Fibroblast of peridontal ligament (primary cell): ENCODE measurements around the gene BSN.
A peak's percentile ranks its signal among the peaks of the same experiment; 100 is the strongest.

Source experiments
- DNase-seq: peaks from one replicate; pipeline ENCODE4 v3.0.0-alpha.2; 2010; ENCODE audit errors: extremely low read depth

BSN gene

GRCh38 chr3:49629451-49629850 is 75.2 kb downstream of the BSN start:
- no peak for DNase-seq

GRCh38 chr3:49629866-49630265 is 75.6 kb downstream of the BSN start:
- no peak for DNase-seq

GRCh38 chr3:49630784-49631183 is 76.5 kb downstream of the BSN start:
- DNase-seq: no peak

GRCh38 chr3:49634736-49635135 is 80.5 kb downstream of the BSN start:
- DNase-seq: no peak

GRCh38 chr3:49636883-49637609 is 82.8 kb downstream of the BSN start:
- DNase-seq: no peak

- DNase-seq: peak; percentile 13
Observed at GRCh38 chr3:49638445-49638844, 84.2 kb downstream of the BSN start.

GRCh38 chr3:49639551-49639950 is 85.3 kb downstream of the BSN start:
- DNase-seq: no peak

GRCh38 chr3:49641292-49641691 is 87.0 kb downstream of the BSN start:
- no peak for DNase-seq

GRCh38 chr3:49641921-49642707 is 87.8 kb downstream of the BSN start:
- no peak for DNase-seq

GRCh38 chr3:49642708-49643145 is 88.5 kb downstream of the BSN start:
- no peak for DNase-seq

- DNase-seq: no peak
Observed at GRCh38 chr3:49644684-49645083, 90.4 kb downstream of the BSN start.

- no peak for DNase-seq
Observed at GRCh38 chr3:49646236-49646635, 92.0 kb downstream of the BSN start.

- DNase-seq: no peak
Observed at GRCh38 chr3:49647741-49648140, 93.5 kb downstream of the BSN start.

GRCh38 chr3:49648354-49649019 is 94.2 kb downstream of the BSN start:
- DNase-seq: no peak

GRCh38 chr3:49649576-49649975 is 95.3 kb downstream of the BSN start:
- no peak for DNase-seq

GRCh38 chr3:49650177-49650576 is 95.9 kb downstream of the BSN start:
- DNase-seq: no peak

GRCh38 chr3:49650637-49651036 is 96.4 kb downstream of the BSN start:
- no peak for DNase-seq

GRCh38 chr3:49652218-49652902 is 98.1 kb downstream of the BSN start:
- DNase-seq: no peak

- no peak for DNase-seq
Observed at GRCh38 chr3:49652903-49653415, 98.7 kb downstream of the BSN start.

- no peak for DNase-seq
Observed at GRCh38 chr3:49653621-49654020, 99.3 kb downstream of the BSN start.

GRCh38 chr3:49654176-49654825 is 100.0 kb downstream of the BSN start:
- no peak for DNase-seq
